Measurements from ENCODE around the gene TMEM158.

DNA sequence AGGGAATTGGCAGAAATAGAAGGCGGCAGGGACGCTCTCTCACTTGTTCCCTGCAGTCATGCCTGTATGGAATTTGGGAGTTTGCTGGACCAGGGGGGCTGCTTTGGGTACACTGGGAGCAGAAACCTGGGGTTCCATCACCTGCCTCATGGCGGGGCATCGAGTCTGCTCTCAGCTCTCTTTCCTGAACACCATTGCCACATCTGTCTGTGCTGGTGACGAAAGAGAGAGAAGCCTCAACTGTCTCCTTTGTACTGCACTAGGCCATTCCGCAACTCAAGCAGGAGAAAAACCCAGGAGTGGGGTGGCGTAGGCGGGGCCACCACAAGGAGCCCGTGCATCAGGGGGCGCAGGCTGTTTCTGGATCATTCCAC is 14.0 kb downstream of the TMEM158 start:
- TF ChIP-seq, protein P1, sequence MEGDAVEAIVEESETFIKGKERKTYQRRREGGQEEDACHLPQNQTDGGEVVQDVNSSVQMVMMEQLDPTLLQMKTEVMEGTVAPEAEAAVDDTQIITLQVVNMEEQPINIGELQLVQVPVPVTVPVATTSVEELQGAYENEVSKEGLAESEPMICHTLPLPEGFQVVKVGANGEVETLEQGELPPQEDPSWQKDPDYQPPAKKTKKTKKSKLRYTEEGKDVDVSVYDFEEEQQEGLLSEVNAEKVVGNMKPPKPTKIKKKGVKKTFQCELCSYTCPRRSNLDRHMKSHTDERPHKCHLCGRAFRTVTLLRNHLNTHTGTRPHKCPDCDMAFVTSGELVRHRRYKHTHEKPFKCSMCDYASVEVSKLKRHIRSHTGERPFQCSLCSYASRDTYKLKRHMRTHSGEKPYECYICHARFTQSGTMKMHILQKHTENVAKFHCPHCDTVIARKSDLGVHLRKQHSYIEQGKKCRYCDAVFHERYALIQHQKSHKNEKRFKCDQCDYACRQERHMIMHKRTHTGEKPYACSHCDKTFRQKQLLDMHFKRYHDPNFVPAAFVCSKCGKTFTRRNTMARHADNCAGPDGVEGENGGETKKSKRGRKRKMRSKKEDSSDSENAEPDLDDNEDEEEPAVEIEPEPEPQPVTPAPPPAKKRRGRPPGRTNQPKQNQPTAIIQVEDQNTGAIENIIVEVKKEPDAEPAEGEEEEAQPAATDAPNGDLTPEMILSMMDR (IDR thresholded peaks at IDR 0.05; ENCODE audit: low read depth, low read length), result no peak
- no peak for TF ChIP-seq EZH2phosphoT487 (IDR thresholded peaks at IDR 0.05; ENCODE audit: low read depth)

Data from OCI-LY3 (cell line).